Liver (tissue), 3 donors: ENCODE results near the gene ERC2.

Experiments used
- CTCF ChIP-seq: fragments of 150-350 bp; IDR thresholded peaks from 2 replicates; pipeline ENCODE4 v1.5.1; 2017; ENCODE audit warnings: improper control_type of control experiment, low read depth, low read length; ENCODE audit not compliant: missing input control
- EGR1 ChIP-seq, 2 donors: IDR thresholded peaks; 2 replicates each; pipeline ENCODE4 v1.6.1; 2016 to 2018; ENCODE audit warnings: antibody characterized with exemption in 2 of 2, low read depth in 2 of 2
- FOXA1 ChIP-seq: IDR thresholded peaks from 2 replicates; pipeline ENCODE4 v1.6.1; 2016; ENCODE audit warnings: antibody characterized with exemption
- GABPA ChIP-seq, 2 donors: IDR thresholded peaks in 1 of 2; conservative IDR thresholded peaks in 1 of 2; 2 replicates each; pipeline ENCODE4 v1.6.1; 2016; ENCODE audit warnings: antibody characterized with exemption in 2 of 2, mild to moderate bottlenecking in 1 of 2, moderate library complexity in 1 of 2
- RAD21 ChIP-seq, 2 donors: IDR thresholded peaks; 2 replicates each; pipeline ENCODE4 v1.6.1; 2016; ENCODE audit warnings: antibody characterized with exemption in 2 of 2, mild to moderate bottlenecking in 2 of 2
- REST ChIP-seq: IDR thresholded peaks from 2 replicates; pipeline ENCODE4 v1.6.1; 2016; ENCODE audit warnings: antibody characterized with exemption, mild to moderate bottlenecking
- SP1 ChIP-seq: IDR thresholded peaks from 2 replicates; pipeline ENCODE4 v1.6.1; 2018; ENCODE audit warnings: antibody characterized with exemption, mild to moderate bottlenecking
- TAF1 ChIP-seq: conservative IDR thresholded peaks from 2 replicates; pipeline ENCODE4 v1.6.1; 2016; ENCODE audit warnings: antibody characterized with exemption, mild to moderate bottlenecking
- donor health status: healthy.
- donor health status: healthy.

- TF ChIP-seq CTCF = no peak
- no peak for TF ChIP-seq REST
- no peak for TF ChIP-seq EGR1 (IDR thresholded peaks at IDR 0.05; ENCODE audit: low read depth in 2 of 2)
- TF ChIP-seq SP1 = no peak
- no peak for TF ChIP-seq TAF1
- TF ChIP-seq GABPA (IDR thresholded peaks at IDR 0.05 in 1 of 2, conservative IDR thresholded peaks at IDR 0.05 in 1 of 2) = no peak
- TF ChIP-seq FOXA1 = no peak
- TF ChIP-seq RAD21 (IDR thresholded peaks at IDR 0.05) = no peak
These were observed 667.2 kb downstream of the ERC2 start for GRCh38 chr3:55801068-55801467.
